Heart right ventricle (tissue), 16 donors: Measurements from ENCODE around the gene PAFAH2. TPM values are rescaled to one million over a fixed set of nuclear protein-coding genes. Genes with fewer than 3 reads are reported as not detected.

Experiments
- ATAC-seq, 8 donors: fragments of 200-7000 bp; cut with Tn5 transposase; one replicate each; pipeline ENCODE4 v1.9.1; 2020; ENCODE audit warnings: mild to moderate bottlenecking in 8 of 8, moderate library complexity in 8 of 8, moderate number of reproducible peaks in 1 of 8
- DNase-seq, 2 donors: peaks; one replicate each; pipeline ENCODE4 v3.0.0-alpha.2; 2020
- H3K27ac ChIP-seq, 10 donors: fragments of 200-600 bp; sonication (generic) in 2 of 10; one replicate each; pipeline versions ENCODE4 v1.5.0 to v1.8.0; 2020 to 2022; ENCODE audit warnings: mild to moderate bottlenecking in 3 of 10
- H3K27me3 ChIP-seq, 7 donors: fragments of 200-600 bp; one replicate each; pipeline ENCODE4 v1.8.0; 2021 to 2022; ENCODE audit warnings: mild to moderate bottlenecking in 2 of 7
- H3K36me3 ChIP-seq, 9 donors: fragments of 200-600 bp; sonication (generic) in 1 of 9; one replicate each; pipeline versions ENCODE4 v1.5.0 to v1.8.0; 2020 to 2022; ENCODE audit warnings: mild to moderate bottlenecking in 2 of 9
- H3K4me1 ChIP-seq, 9 donors: fragments of 200-600 bp; sonication (generic) in 1 of 9; one replicate each; pipeline versions ENCODE4 v1.5.0 to v1.8.0; 2020 to 2022; ENCODE audit warnings: mild to moderate bottlenecking in 4 of 9
- H3K4me3 ChIP-seq, 10 donors: fragments of 200-600 bp; sonication (generic) in 2 of 10; one replicate each; pipeline versions ENCODE4 v1.5.0 to v1.8.0; 2020 to 2022; ENCODE audit warnings: mild to moderate bottlenecking in 7 of 10, moderate library complexity in 2 of 10
- H3K9me3 ChIP-seq, 11 donors: fragments of 200-600 bp in 10 of 11; sonication (generic) in 2 of 11; one replicate each; pipeline versions ENCODE4 v1.5.0 to v1.8.0; 2013 to 2022; ENCODE audit warnings: mild to moderate bottlenecking in 2 of 11, control low read depth in 1 of 11, moderate library complexity in 1 of 11
- WGBS, 2 donors: extraction: QIAGEN DNeasy Blood & Tissue Kit; methylation state at CpG; one replicate each; pipeline ENCODE4 v1.1.7; 2013; ENCODE audit warnings: inconsistent platforms in 1 of 2; 5-methylcytosine and 5-hydroxymethylcytosine counted together
- intact Hi-C, 10 donors: fragments of 100-400 bp; cut with DNase I; formaldehyde crosslinking; loops; one replicate each; pipeline versions ENCODE4 v1.11.1 to v1.14.2; 2022
- polyA plus RNA-seq, 2 donors: library from polyadenylated mRNA; stranded (reverse); fragments of 200-250 nt; gene quantifications; one replicate each; pipeline ENCODE4 v1.2.3, GENCODE V29; 2013
- total RNA-seq, 10 donors: library from RNA; stranded (reverse); fragmentation: NEBNext Ultra II Directional in 3 of 10; extraction: Animal tissue kit (Norgen Biotek cat#: 25700) in 3 of 10; gene quantifications; one replicate each; pipeline versions ENCODE4 v1.2.1 to v1.2.4, GENCODE V29; 2021 to 2023
- TF ChIP-seq, protein P1 (sequence below), 9 donors: fragments of 200-600 bp; sonication (generic) in 2 of 9; IDR thresholded peaks; one replicate each; pipeline versions ENCODE4 v1.5.0 to v1.8.0; 2021 to 2022; ENCODE audit warnings: antibody characterized with exemption in 9 of 9, mild to moderate bottlenecking in 5 of 9, moderate library complexity in 1 of 9
- donor health status: Arrhythmogenic right ventricular cardiomyopathy.
- donor health status: ischemic (EF 13 %, LVEDD 7.1; RV severe dilation, severe dysfunction).
- donor health status: healthy with polysubstance abuse.
- donor health status: DM: no; HTN: yes; CAD: no.
- donor health status: DM: no; HTN: no; CAD: no.
- donor health status: ischemic (EF 25% LVEDD 6.9; RV normal size, moderate dysfunction).
- donor health status: ischemic (EF 25% LVEDD 5.7; RV mildly dilated, moderate dysfunction).
- donor health status: healthy.
- donor health status: DM: yes; HTN: yes; CAD: no.
- donor health status: Ischemic cardiomyopathy.
- donor health status: ischemic (EF 35%, LVEDD 5.7; RV mildly dilated, moderate dysfunction).
- donor health status: nonischemic (EF 11% LVEDD 7.7; RV severe dilation, severe dysfunction).
- donor health status: DM: yes; HTN: yes; CAD: no.
- donor health status: PGD.
- donor health status: ischemic (EF 29% LVEDD 5.4; RV normal size, mild dysfunction).
- donor health status: nonischemic (EF 23%, LVEDD 6.1; RV moderate dilation, normal function).

PAFAH2 gene
- total and polyA plus RNA-seq, 12 donors = 3.4 to 19.3 (median 10.5) TPM

DNA sequence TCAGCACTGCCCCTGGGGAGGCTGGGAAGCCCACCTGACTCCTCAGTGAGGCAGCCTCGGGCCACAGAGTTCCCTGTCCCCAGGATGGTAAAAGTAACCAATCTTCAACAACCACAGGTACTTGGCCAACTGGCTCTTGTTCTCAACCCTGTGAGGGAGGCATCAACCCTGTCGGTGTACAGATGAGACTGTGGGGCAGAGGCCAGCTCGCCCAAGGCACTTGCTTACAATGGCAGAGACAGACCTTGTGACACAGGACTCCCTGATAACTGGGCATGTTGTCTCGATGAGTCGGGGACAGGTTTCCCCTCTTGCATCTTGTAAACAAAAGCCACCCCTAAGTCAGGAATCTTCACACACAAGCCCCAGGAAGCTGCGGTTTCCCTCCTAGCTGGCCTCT is 40.0 kb upstream of the PAFAH2 start:
- Histone ChIP-seq H3K9me3 (no peaks in the 10 kb centered on the region), H3K27me3 (peaks cover 0 to 22% (median 4%) of the 10 kb centered on the region in 7 donors), H3K36me3 (no peaks in the 10 kb centered on the region), H3K27ac (peak overlapping the region in 8 of 10 donors; percentile 15 to 96 (median 93)), H3K4me3 (no peak overlapping the region), H3K4me1 (peaks cover 7 to 45% (median 17%) of the 10 kb centered on the region in 9 donors)
- WGBS, 2 donors = 55 to 58% methylated on average over 6 of the region's 6 CpGs
- ATAC-seq (no peak), DNase-seq (no peak)
- TF ChIP-seq, protein P1, sequence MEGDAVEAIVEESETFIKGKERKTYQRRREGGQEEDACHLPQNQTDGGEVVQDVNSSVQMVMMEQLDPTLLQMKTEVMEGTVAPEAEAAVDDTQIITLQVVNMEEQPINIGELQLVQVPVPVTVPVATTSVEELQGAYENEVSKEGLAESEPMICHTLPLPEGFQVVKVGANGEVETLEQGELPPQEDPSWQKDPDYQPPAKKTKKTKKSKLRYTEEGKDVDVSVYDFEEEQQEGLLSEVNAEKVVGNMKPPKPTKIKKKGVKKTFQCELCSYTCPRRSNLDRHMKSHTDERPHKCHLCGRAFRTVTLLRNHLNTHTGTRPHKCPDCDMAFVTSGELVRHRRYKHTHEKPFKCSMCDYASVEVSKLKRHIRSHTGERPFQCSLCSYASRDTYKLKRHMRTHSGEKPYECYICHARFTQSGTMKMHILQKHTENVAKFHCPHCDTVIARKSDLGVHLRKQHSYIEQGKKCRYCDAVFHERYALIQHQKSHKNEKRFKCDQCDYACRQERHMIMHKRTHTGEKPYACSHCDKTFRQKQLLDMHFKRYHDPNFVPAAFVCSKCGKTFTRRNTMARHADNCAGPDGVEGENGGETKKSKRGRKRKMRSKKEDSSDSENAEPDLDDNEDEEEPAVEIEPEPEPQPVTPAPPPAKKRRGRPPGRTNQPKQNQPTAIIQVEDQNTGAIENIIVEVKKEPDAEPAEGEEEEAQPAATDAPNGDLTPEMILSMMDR (IDR thresholded peaks at IDR 0.05) = no peak
- intact Hi-C loops = loop anchor here in 9 of 10 donors (2.0 to 10.0 kb wide), 9 partner anchors 44 to 124 kb away; no protein-coding TSS in a partner anchor

DNA sequence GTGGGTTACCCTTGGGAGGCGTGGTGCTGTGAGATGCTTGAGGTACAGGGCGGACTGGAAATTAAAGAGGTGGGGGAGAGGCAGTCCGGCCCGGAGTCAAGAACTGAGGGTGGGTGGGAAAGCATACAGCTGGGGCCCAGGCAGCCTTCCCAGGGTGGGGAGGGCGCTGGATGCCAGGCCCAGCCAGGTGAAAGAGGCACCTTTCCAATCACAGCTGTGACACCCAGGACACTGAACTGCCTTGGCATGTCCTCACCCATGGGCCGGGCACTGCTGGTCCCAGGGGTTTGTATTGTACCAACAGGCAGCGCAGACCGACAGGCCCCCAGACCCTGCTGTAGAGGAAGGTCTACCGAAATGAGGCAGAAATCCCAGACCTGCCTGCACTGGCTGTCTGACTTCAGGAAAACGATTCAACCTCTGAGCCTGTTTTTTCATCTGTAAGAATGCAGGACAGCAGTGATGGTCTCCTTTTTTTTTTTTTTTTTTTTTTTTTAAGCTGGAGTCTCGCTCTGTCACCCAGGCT is 39.0 kb upstream of the PAFAH2 start:
- intact Hi-C loops = loop anchor here in 9 of 10 donors (1.0 to 10.0 kb wide), 12 partner anchors 45 to 130 kb away; no protein-coding TSS in a partner anchor
- Histone ChIP-seq H3K27ac (peak overlapping the region in 8 of 10 donors; percentile 85 to 96 (median 94)), H3K4me1 (peaks cover 7 to 38% (median 17%) of the 10 kb centered on the region in 9 donors), H3K4me3 (peak overlapping the region in 2 of 10 donors; percentile 75 to 90), H3K9me3 (no peaks in the 10 kb centered on the region), H3K27me3 (peaks cover 0 to 20% (median 2%) of the 10 kb centered on the region in 7 donors), H3K36me3 (no peaks in the 10 kb centered on the region)
- DNase-seq (no peak), ATAC-seq (no peak)
- TF ChIP-seq, protein P1 (IDR thresholded peaks at IDR 0.05) = no peak
- WGBS, 2 donors = 60 to 68% methylated on average over 10 of the region's 11 CpGs

DNA sequence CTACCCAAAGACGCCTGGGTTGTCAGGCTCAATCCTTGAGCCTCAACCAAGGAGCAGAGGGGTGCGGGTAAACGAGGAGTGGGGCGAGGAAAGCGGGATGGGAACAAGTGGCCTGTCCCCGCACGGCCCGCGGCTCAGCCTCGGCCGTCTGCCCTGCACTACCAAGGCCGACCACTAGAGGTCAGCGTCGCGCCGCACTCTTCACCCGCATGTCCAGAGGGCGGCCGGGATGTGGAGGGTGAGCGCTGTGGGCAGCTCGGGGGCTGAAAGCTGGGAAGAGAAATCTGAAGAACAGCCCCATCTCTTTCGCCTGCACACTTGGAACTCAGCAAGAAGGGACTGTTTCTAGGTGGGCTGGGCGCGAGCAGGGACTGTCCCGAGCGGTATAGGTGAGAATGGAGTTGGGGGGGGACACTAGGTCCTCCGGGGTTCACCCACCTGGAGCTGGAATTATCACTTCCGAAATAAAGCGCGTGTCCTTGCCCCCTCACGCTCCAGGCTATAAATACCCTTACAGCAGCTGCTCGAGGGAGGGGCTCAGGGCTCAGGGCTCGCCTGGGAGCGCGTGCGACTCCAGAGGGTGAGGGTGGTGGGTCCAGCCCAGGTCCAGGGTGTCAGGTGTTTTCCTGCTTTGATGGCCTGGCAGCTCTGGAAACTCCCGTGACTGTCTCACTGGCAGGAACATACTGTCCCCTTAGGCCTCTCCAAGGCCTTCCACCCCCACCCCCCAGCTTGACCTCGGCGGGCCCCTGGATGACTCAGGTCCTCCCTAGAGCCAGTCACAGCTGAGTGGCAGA is 38.3 kb upstream of the PAFAH2 start:
- Histone ChIP-seq H3K4me1 (peaks cover 7 to 38% (median 17%) of the 10 kb centered on the region in 9 donors), H3K27me3 (peaks cover 0 to 15% (median 0%) of the 10 kb centered on the region in 7 donors), H3K36me3 (peaks cover 0 to 1% (median 0%) of the 10 kb centered on the region in 9 donors), H3K27ac (peak overlapping the region; percentile 83 to 96 (median 92)), H3K9me3 (no peaks in the 10 kb centered on the region), H3K4me3 (peak overlapping the region; percentile 75 to 94 (median 84))
- intact Hi-C loops = loop anchor here in 9 of 10 donors (1.0 to 10.0 kb wide), 13 partner anchors 46 to 198 kb away; partner anchors contain the start of gene CEP85 (in 1 of the 9)
- TF ChIP-seq, protein P1 (IDR thresholded peaks at IDR 0.05) = peak; percentile 98 to 100 (median 100)
- 6 to 9% methylated on average over 39 of the region's 39 CpGs for WGBS, 2 donors
- ATAC-seq (peak; percentile 80 to 95 (median 90)), DNase-seq (peak; percentile 83 to 87)
